Left lung (tissue), 14 donors: Measurements from ENCODE around the gene PSMB4. TPM values are rescaled to one million over a fixed set of nuclear protein-coding genes. Genes with fewer than 3 reads are reported as not detected.
A peak's percentile ranks its signal among the peaks of the same experiment; 100 is the strongest.
"Not testable (repeated sequence)": the region's sequence is repeated elsewhere in the genome, so short reads cannot be mapped to it uniquely, and the experiment has no call there.

Experiments used
- ATAC-seq: fragments of 200-7000 bp; cut with Tn5 transposase; one replicate; pipeline ENCODE4 v1.9.1; 2020; ENCODE audit warnings: moderate library complexity
- DNase-seq, 4 donors: peaks; one replicate each; pipeline ENCODE4 v3.0.0-alpha.2; 2013 to 2020
- H3K27ac ChIP-seq, 2 donors: fragments of 200-600 bp; sonication (generic) in 1 of 2; one replicate each; pipeline versions ENCODE4 v1.5.0 to v1.8.0; 2020 to 2021
- H3K27me3 ChIP-seq, 2 donors: fragments of 200-600 bp; sonication (generic) in 1 of 2; one replicate each; pipeline versions ENCODE4 v1.5.0 to v1.8.0; 2020 to 2021
- H3K36me3 ChIP-seq, 2 donors: fragments of 200-600 bp; sonication (generic) in 1 of 2; one replicate each; pipeline versions ENCODE4 v1.5.0 to v1.8.0; 2020 to 2021
- H3K4me1 ChIP-seq, 2 donors: fragments of 200-600 bp; one replicate each; pipeline ENCODE4 v1.8.0; 2021
- H3K4me3 ChIP-seq, 2 donors: fragments of 200-600 bp; sonication (generic) in 1 of 2; one replicate each; pipeline versions ENCODE4 v1.5.0 to v1.8.0; 2020 to 2021; ENCODE audit warnings: mild to moderate bottlenecking in 1 of 2
- H3K9me3 ChIP-seq, 2 donors: fragments of 200-600 bp; sonication (generic) in 1 of 2; one replicate each; pipeline versions ENCODE4 v1.5.0 to v1.8.0; 2020 to 2021
- CTCF ChIP-seq, 2 donors: fragments of 200-600 bp; sonication (generic) in 1 of 2; IDR thresholded peaks; one replicate each; pipeline versions ENCODE4 v1.5.0 to v1.8.0; 2021; ENCODE audit warnings: antibody characterized with exemption in 2 of 2
- intact Hi-C, 2 donors: fragments of 100-400 bp; cut with DNase I; formaldehyde crosslinking; loops; one replicate each; pipeline versions ENCODE4 v1.11.2 to v1.14.2; 2022
- long read RNA-seq, 12 donors: library from polyadenylated mRNA in 2 of 12; unstranded in 2 of 12; transcript quantifications; one replicate each; pipeline ENCODE4 v2.0.0 and lab custom pipeline, GENCODE V29; 2019 to 2026
- polyA plus RNA-seq, 6 donors: library from polyadenylated mRNA; unstranded; fragments of 120-200 nt; gene quantifications; one replicate each; pipeline ENCODE4 v1.2.1, GENCODE V29; 2013; ENCODE audit not compliant: insufficient read length in 6 of 6
- total RNA-seq, 2 donors: library from RNA; stranded (reverse); fragmentation: NEBNext Ultra II Directional; extraction: Animal tissue kit (Norgen Biotek cat#: 25700); gene quantifications; one replicate each; pipeline ENCODE4 v1.2.1, GENCODE V29; 2021
- donor health status: DM: no; HTN: yes; CAD: no.
- donor health status: DM: no; HTN: no; CAD: no.

PSMB4 gene
- total RNA-seq = 100 to 1,000 TPM; 166 to 249 TPM
- 100 to 1,000 TPM; 212 to 231 (median 219) TPM for polyA plus RNA-seq
- long read RNA-seq, donor 1, transcript PSMB4-204 (2 exons, 2,067 nt) = minor isoform, 29 of 471 reads
- long read RNA-seq, donor 1, transcript PSMB4-206 (3 exons, 986 nt) = minor isoform, 22 of 471 reads
- long read RNA-seq, donor 1, transcript PSMB4-202 (3 exons, 665 nt) = minor isoform, 16 of 471 reads
- long read RNA-seq, donor 1, transcript PSMB4-201 (7 exons, 964 nt) = major isoform, 194 of 471 reads
- long read RNA-seq, donor 1, partial matches to known transcripts = 194 of 471 reads
- long read RNA-seq, donor 1, other reads (novel, unspliced or antisense) = 8 of 471 reads
- long read RNA-seq, donor 2, transcript PSMB4-206 (3 exons, 986 nt) = minor isoform, 14 of 334 reads
- long read RNA-seq, donor 2, transcript PSMB4-202 (3 exons, 665 nt) = minor isoform, 21 of 334 reads
- long read RNA-seq, donor 2, transcript PSMB4-201 (7 exons, 964 nt) = major isoform, 113 of 334 reads
- long read RNA-seq, donor 2, transcript PSMB4-204 (2 exons, 2,067 nt) = minor isoform, 26 of 334 reads
- long read RNA-seq, donor 2, partial matches to known transcripts = 146 of 334 reads
- long read RNA-seq, donor 2, other reads (novel, unspliced or antisense) = 9 of 334 reads
- long read RNA-seq, donor 3, transcript PSMB4-202 (3 exons, 665 nt) = minor isoform, 18 of 288 reads
- long read RNA-seq, donor 3, transcript PSMB4-206 (3 exons, 986 nt) = minor isoform, 8 of 288 reads
- long read RNA-seq, donor 3, transcript PSMB4-204 (2 exons, 2,067 nt) = minor isoform, 12 of 288 reads
- long read RNA-seq, donor 3, transcript PSMB4-201 (7 exons, 964 nt) = major isoform, 101 of 288 reads
- long read RNA-seq, donor 3, partial matches to known transcripts = 136 of 288 reads
- long read RNA-seq, donor 3, other reads (novel, unspliced or antisense) = 11 of 288 reads
- long read RNA-seq, donor 4, transcript PSMB4-201 (7 exons, 964 nt) = major isoform, 90 of 108 reads
- long read RNA-seq, donor 4, partial matches to known transcripts = 12 of 108 reads
- long read RNA-seq, donor 4, other reads (novel, unspliced or antisense) = 5 of 108 reads
- long read RNA-seq, donor 5, transcript PSMB4-204 (2 exons, 2,067 nt) = minor isoform, 11 of 259 reads
- long read RNA-seq, donor 5, transcript PSMB4-202 (3 exons, 665 nt) = minor isoform, 14 of 259 reads
- long read RNA-seq, donor 5, transcript PSMB4-206 (3 exons, 986 nt) = minor isoform, 7 of 259 reads
- long read RNA-seq, donor 5, transcript PSMB4-201 (7 exons, 964 nt) = major isoform, 89 of 259 reads
- long read RNA-seq, donor 5, partial matches to known transcripts = 138 of 259 reads
- long read RNA-seq, donor 5, other reads (novel, unspliced or antisense) = 0 of 259 reads
- long read RNA-seq, donor 6, transcript PSMB4-201 (7 exons, 964 nt) = major isoform, 144 of 326 reads
- long read RNA-seq, donor 6, transcript PSMB4-206 (3 exons, 986 nt) = minor isoform, 6 of 326 reads
- long read RNA-seq, donor 6, transcript PSMB4-202 (3 exons, 665 nt) = minor isoform, 15 of 326 reads
- long read RNA-seq, donor 6, transcript PSMB4-204 (2 exons, 2,067 nt) = minor isoform, 14 of 326 reads
- long read RNA-seq, donor 6, partial matches to known transcripts = 138 of 326 reads
- long read RNA-seq, donor 6, other reads (novel, unspliced or antisense) = 5 of 326 reads
- long read RNA-seq, donor 7, transcript PSMB4-206 (3 exons, 986 nt) = minor isoform, 11 of 314 reads
- long read RNA-seq, donor 7, transcript PSMB4-202 (3 exons, 665 nt) = minor isoform, 8 of 314 reads
- long read RNA-seq, donor 7, transcript PSMB4-204 (2 exons, 2,067 nt) = minor isoform, 16 of 314 reads
- long read RNA-seq, donor 7, transcript PSMB4-201 (7 exons, 964 nt) = major isoform, 115 of 314 reads
- long read RNA-seq, donor 7, partial matches to known transcripts = 154 of 314 reads
- long read RNA-seq, donor 7, other reads (novel, unspliced or antisense) = 10 of 314 reads
- long read RNA-seq, donor 8, transcript PSMB4-204 (2 exons, 2,067 nt) = minor isoform, 40 of 358 reads
- long read RNA-seq, donor 8, transcript PSMB4-201 (7 exons, 964 nt) = major isoform, 165 of 358 reads
- long read RNA-seq, donor 8, transcript PSMB4-206 (3 exons, 986 nt) = minor isoform, 15 of 358 reads
- long read RNA-seq, donor 8, transcript PSMB4-202 (3 exons, 665 nt) = minor isoform, 7 of 358 reads
- long read RNA-seq, donor 8, partial matches to known transcripts = 113 of 358 reads
- long read RNA-seq, donor 8, other reads (novel, unspliced or antisense) = 12 of 358 reads
- long read RNA-seq, donor 9 = 0 reads
- long read RNA-seq, donor 10, transcript PSMB4-201 (7 exons, 964 nt) = major isoform, 50 of 52 reads
- long read RNA-seq, donor 10, partial matches to known transcripts = 2 of 52 reads
- long read RNA-seq, donor 10, other reads (novel, unspliced or antisense) = 0 of 52 reads
- long read RNA-seq, donor 11, transcript PSMB4-202 (3 exons, 665 nt) = minor isoform, 26 of 354 reads
- long read RNA-seq, donor 11, transcript PSMB4-206 (3 exons, 986 nt) = minor isoform, 11 of 354 reads
- long read RNA-seq, donor 11, transcript PSMB4-201 (7 exons, 964 nt) = major isoform, 134 of 354 reads
- long read RNA-seq, donor 11, transcript PSMB4-204 (2 exons, 2,067 nt) = minor isoform, 20 of 354 reads
- long read RNA-seq, donor 11, partial matches to known transcripts = 160 of 354 reads
- long read RNA-seq, donor 11, other reads (novel, unspliced or antisense) = 0 of 354 reads
- long read RNA-seq, donor 12, transcript PSMB4-201 (7 exons, 964 nt) = major isoform, 128 of 277 reads
- long read RNA-seq, donor 12, transcript PSMB4-204 (2 exons, 2,067 nt) = minor isoform, 9 of 277 reads
- long read RNA-seq, donor 12, transcript PSMB4-202 (3 exons, 665 nt) = minor isoform, 10 of 277 reads
- long read RNA-seq, donor 12, transcript PSMB4-206 (3 exons, 986 nt) = minor isoform, 7 of 277 reads
- long read RNA-seq, donor 12, partial matches to known transcripts = 111 of 277 reads
- long read RNA-seq, donor 12, other reads (novel, unspliced or antisense) = 9 of 277 reads

GRCh38 chr1:151399324-151400171 is at the start of gene PSMB4:
PSMB4 (plus strand) TSS chr1:151399573; CDS start chr1:151399588, 15 bp downstream.
- Histone ChIP-seq H3K27me3 (no peaks in the 10 kb centered on the region), H3K9me3 (no peaks in the 10 kb centered on the region), H3K27ac (peak within 1 kb of the TSS; percentile 90 to 93), H3K36me3 (peaks cover 0 to 41% of the 10 kb centered on the region in 2 donors), H3K4me3 (peak within 1 kb of the TSS; percentile 66 to 98), H3K4me1 (peaks cover 9 to 15% of the 10 kb centered on the region in 2 donors)
- ATAC-seq = peak; percentile 95
- intact Hi-C loops = no loop called here
- peak; percentile 77 to 96 (median 90) for DNase-seq
- no peak for TF ChIP-seq CTCF (IDR thresholded peaks at IDR 0.05)

- H3K36me3 ChIP-seq, H3K27me3 ChIP-seq, H3K9me3 ChIP-seq, intact Hi-C loops, DNase-seq, H3K27ac ChIP-seq, ATAC-seq, H3K4me3 ChIP-seq: not testable (repeated sequence)
- H3K4me1 ChIP-seq = peaks cover 3 to 17% of the 10 kb centered on the region in 2 donors
These were observed 49.0 kb upstream of the PSMB4 start for GRCh38 chr1:151350323-151350722.

- intact Hi-C loops = no loop called here
- DNase-seq (no peak), ATAC-seq (no peak)
- no peaks in the 10 kb centered on the region for H3K36me3 ChIP-seq
- no peak overlapping the region for H3K4me3 ChIP-seq
- peaks cover 3 to 6% of the 10 kb centered on the region in 2 donors for H3K4me1 ChIP-seq
- no peak overlapping the region for H3K27ac ChIP-seq
- no peaks in the 10 kb centered on the region for H3K27me3 ChIP-seq
- TF ChIP-seq CTCF (IDR thresholded peaks at IDR 0.05) = no peak
- peaks cover 0 to 9% of the 10 kb centered on the region in 2 donors for H3K9me3 ChIP-seq
These were observed 47.2 kb upstream of the PSMB4 start for GRCh38 chr1:151352021-151352718.
